LNCaP clone FGC (cell line): ENCODE data around the gene TAB2.

Source experiments
- DNase-seq: peaks from one replicate; pipeline ENCODE4 v3.0.0-alpha.2; 2011; ENCODE audit warnings: low read depth
- H3K4me3 ChIP-seq: 2 replicates; pipeline ENCODE4 v1.5.1; 2011; ENCODE audit warnings: mild to moderate bottlenecking, low read depth, low read length, control low read depth
- TF ChIP-seq, protein P1 (sequence below): IDR thresholded peaks from 2 replicates; pipeline ENCODE4 v1.5.1; 2012; ENCODE audit warnings: mild to moderate bottlenecking; ENCODE audit not compliant: control insufficient read depth, insufficient read depth; ENCODE audit errors: extremely low read depth

TAB2 gene

DNA sequence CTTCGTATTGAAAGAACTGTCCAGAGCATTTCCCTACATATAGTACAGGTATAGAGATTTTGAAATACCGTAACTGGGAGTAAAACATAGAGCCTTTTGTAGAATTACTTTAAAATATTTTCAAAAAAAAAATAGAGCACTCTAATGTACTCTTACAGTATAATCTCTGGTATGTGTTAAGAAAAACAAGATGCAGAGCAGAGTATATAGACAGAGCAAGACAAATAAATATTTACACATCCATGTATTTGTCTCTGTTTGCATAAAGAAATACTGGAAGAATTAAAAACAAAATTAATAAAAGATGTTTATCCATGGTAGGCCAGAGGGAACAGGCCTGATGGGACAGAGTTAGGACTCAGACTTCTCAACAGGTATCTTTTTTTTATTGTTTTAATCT, 54.5 kb downstream of the TAB2 start:
- H3K4me3 ChIP-seq: no peak overlapping the region
- TF ChIP-seq, protein P1, sequence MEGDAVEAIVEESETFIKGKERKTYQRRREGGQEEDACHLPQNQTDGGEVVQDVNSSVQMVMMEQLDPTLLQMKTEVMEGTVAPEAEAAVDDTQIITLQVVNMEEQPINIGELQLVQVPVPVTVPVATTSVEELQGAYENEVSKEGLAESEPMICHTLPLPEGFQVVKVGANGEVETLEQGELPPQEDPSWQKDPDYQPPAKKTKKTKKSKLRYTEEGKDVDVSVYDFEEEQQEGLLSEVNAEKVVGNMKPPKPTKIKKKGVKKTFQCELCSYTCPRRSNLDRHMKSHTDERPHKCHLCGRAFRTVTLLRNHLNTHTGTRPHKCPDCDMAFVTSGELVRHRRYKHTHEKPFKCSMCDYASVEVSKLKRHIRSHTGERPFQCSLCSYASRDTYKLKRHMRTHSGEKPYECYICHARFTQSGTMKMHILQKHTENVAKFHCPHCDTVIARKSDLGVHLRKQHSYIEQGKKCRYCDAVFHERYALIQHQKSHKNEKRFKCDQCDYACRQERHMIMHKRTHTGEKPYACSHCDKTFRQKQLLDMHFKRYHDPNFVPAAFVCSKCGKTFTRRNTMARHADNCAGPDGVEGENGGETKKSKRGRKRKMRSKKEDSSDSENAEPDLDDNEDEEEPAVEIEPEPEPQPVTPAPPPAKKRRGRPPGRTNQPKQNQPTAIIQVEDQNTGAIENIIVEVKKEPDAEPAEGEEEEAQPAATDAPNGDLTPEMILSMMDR: no peak
- peak; percentile 35 for DNase-seq

GRCh38 chr6:149373511-149373910, 56.0 kb downstream of the TAB2 start:
- TF ChIP-seq, protein P1: no peak
- H3K4me3 ChIP-seq: no peak overlapping the region
- no peak for DNase-seq

GRCh38 chr6:149379977-149380376, 62.5 kb downstream of the TAB2 start:
- DNase-seq: no peak
- TF ChIP-seq, protein P1: no peak
- H3K4me3 ChIP-seq: no peak overlapping the region

DNA sequence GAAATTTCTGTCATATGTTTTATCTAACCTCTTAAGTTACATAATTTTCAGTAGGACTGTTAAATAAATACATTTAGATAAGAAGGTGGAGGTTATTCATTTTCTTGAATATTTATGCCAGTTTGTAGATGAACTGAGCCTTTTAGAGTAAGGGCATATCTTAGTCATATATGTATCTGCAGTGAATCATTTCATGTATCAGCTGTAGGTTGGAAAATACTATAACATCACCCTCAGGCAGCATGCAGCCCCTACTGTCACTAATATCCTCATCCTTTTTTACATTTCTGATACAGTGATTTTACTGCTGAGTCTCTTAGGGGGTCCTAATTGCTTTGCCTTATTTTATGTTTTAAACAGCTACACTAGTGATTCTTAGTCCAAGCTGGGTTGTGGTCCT, 63.0 kb downstream of the TAB2 start:
- no peak overlapping the region for H3K4me3 ChIP-seq
- TF ChIP-seq, protein P1: no peak
- DNase-seq: no peak

- no peak overlapping the region for H3K4me3 ChIP-seq
- no peak for DNase-seq
- TF ChIP-seq, protein P1: no peak
Measured at GRCh38 chr6:149383371-149383770, 65.9 kb downstream of the TAB2 start.

- TF ChIP-seq, protein P1: no peak
- H3K4me3 ChIP-seq: no peak overlapping the region
- DNase-seq: no peak
Measured at GRCh38 chr6:149384464-149384863, 67.0 kb downstream of the TAB2 start.

DNA sequence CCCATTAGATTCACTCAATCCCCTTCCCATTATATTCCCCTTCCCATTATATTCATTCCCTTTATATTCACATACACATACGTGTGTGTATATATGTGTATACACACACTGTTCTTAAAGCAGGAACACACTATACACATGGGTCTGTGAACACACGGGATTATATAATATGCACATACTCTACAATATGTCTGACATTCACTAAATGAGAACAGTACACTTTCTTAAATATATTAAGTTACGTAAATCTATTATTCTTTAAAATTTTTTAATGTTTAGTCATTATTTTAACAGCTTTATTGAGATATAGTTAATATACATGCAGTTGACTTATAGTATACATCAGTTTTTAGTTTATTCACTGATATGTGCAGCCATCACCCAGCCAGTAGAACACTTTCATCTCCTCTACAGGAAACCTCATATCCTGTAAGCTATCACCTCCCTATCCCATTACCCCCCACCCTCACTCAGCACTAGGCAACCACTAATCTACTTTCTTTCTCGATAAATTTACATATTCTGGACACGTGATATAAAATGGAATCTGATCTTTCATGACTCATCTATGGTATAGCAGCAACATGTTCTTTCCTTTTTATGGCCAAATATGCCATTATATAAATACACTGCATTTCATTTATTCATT, 68.6 kb downstream of the TAB2 start:
- TF ChIP-seq, protein P1: no peak
- DNase-seq: no peak
- H3K4me3 ChIP-seq: no peak overlapping the region
